ENCODE measurements around the gene COL19A1.
"Not testable (repeated sequence)": the region's sequence is repeated elsewhere in the genome, so short reads cannot be mapped to it uniquely, and the experiment has no call there.

COL19A1 gene

GRCh38 chr6:69900869-69901268, 34.5 kb downstream of the COL19A1 start:
- no peak for DNase-seq (ENCODE audit: low spot score)

GRCh38 chr6:69901361-69901760, 35.0 kb downstream of the COL19A1 start:
- DNase-seq (ENCODE audit: low spot score): no peak

- no peak for DNase-seq (ENCODE audit: low spot score)
These were observed 41.7 kb downstream of the COL19A1 start for GRCh38 chr6:69907981-69908498.

DNA sequence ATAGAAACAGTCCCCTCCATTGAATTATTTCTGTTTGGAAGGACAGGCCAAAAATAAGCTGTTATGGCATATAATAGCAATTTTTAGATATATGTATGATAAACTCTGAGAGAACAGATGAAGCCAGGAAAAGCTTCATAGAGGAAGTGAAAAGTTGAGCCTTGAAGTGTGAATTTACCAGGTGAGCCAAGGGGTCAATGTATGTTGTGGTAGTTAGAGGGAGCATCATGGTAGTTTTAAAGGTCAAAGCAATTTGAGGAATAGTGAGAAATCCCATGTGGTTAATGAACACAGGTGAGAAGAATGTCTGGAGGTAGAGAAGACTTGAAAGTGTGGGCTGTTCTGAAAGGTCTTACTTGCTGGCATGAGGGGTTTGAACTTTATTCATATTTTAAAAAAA, 47.0 kb downstream of the COL19A1 start:
- DNase-seq (ENCODE audit: low spot score): no peak

- DNase-seq (ENCODE audit: low spot score): no peak
These were observed 47.7 kb downstream of the COL19A1 start for GRCh38 chr6:69914015-69914485.

DNA sequence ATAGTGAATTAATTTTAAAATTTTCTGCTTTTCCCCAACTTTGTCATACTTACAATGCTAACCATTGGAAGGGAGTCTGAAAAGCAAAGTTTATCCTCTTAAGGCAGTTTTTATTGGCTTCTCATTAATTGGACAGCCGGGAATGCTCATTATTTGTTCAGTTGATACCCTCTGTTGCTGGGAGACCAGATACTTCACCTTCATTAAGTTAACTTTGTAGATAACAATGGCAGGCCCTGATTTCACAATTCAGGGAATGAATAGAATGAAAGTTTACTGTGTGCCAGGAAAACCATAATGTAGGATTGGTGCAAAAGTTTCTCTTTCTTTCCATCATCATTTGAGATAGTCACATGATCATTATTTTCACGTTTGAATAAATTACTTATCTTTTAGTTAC, 49.0 kb downstream of the COL19A1 start:
- no peak for DNase-seq (ENCODE audit: low spot score)

- no peak for DNase-seq (ENCODE audit: low spot score)
These were observed 51.5 kb downstream of the COL19A1 start for GRCh38 chr6:69917834-69918233.

- no peak for DNase-seq (ENCODE audit: low spot score)
These were observed 52.6 kb downstream of the COL19A1 start for GRCh38 chr6:69918813-69919475.

GRCh38 chr6:69921066-69921465, 54.7 kb downstream of the COL19A1 start:
- DNase-seq (ENCODE audit: low spot score): not testable (repeated sequence)

DNA sequence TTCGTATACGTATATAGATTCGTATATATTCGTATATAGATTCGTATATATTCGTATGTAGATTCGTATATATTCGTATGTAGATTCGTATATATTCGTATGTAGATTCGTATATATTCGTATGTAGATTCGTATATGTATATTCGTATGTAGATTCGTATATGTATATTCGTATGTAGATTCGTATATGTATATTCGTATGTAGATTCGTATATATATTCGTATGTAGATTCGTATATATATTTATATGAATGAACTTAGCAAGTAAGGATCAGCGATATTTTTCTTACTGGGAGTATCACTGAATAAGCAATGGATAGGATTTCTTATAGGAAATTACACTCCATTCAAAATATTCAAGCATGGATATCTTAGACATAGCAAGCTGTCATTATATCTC, 55.3 kb downstream of the COL19A1 start:
- DNase-seq (ENCODE audit: low spot score): not testable (repeated sequence)

- no peak for DNase-seq (ENCODE audit: low spot score)
These were observed 60.4 kb downstream of the COL19A1 start for GRCh38 chr6:69926745-69927144.

GRCh38 chr6:69933239-69933638, 66.9 kb downstream of the COL19A1 start:
- DNase-seq (ENCODE audit: low spot score): no peak

DNA sequence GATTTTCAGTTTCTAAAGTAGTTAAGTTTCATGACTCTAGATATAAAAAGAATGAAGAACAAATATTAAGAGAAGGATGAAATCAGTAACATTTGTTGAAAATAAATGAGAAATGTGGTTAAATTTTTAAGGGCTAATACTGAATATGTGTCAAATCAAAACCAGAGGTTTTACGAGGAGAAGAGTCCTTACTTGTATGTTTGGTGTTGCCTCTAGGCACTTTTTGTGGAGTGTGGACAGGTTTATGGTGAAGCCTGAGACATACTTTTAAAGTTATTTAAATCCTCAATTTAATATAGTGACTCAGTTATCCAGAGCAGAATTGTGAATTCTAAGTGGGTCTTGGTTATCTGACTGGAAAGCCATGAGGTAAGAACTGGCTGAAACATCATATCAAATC, 68.7 kb downstream of the COL19A1 start:
- DNase-seq (ENCODE audit: low spot score): no peak

- DNase-seq (ENCODE audit: low spot score): no peak
These were observed 70.5 kb downstream of the COL19A1 start for GRCh38 chr6:69936674-69937363.

GRCh38 chr6:69937402-69938136, 71.2 kb downstream of the COL19A1 start:
- no peak for DNase-seq (ENCODE audit: low spot score)

DNA sequence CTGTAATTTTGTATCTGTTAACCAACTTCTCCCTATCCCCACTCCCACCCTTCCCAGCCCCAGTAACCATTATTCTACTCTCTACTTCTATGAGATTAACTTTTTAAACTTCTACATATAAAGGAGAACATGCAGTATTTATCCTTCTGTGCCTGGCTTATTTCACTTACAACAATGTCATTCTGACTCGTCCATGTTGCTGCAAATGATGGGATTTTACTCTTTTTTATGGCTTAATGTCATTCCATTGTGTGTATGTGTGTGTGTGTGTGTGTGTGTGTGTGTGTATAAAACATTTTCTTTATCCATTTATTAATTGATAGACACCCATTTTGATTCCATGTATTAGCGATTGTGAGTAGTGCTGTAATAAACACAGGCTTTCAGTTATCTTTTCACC, 76.1 kb downstream of the COL19A1 start:
- DNase-seq (ENCODE audit: low spot score): no peak

- no peak for DNase-seq (ENCODE audit: low spot score)
These were observed 78.8 kb downstream of the COL19A1 start for GRCh38 chr6:69945192-69945591.

- DNase-seq (ENCODE audit: low spot score): no peak
These were observed 82.2 kb downstream of the COL19A1 start for GRCh38 chr6:69948479-69949114.

DNA sequence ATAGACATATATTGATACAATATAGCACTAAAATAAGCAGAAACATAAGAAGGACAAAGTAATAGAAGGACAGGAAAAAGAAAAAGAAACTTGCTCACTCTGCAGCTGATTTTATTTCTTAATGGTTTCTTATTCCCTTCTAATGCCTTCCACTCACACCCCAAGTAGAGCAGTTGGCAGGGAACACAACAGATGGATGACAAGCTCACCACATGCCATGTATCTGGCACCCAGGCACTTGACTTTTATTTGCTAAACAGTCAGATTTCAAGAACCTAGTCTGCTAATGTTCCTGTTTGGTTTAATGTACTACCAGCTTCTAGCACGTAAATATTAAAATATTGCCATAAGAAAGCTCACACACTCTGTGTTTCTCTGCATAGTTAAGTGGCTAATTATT, 87.1 kb downstream of the COL19A1 start:
- no peak for DNase-seq (ENCODE audit: low spot score)

GRCh38 chr6:69954733-69955132, 88.4 kb downstream of the COL19A1 start:
- DNase-seq (ENCODE audit: low spot score): no peak

DNA sequence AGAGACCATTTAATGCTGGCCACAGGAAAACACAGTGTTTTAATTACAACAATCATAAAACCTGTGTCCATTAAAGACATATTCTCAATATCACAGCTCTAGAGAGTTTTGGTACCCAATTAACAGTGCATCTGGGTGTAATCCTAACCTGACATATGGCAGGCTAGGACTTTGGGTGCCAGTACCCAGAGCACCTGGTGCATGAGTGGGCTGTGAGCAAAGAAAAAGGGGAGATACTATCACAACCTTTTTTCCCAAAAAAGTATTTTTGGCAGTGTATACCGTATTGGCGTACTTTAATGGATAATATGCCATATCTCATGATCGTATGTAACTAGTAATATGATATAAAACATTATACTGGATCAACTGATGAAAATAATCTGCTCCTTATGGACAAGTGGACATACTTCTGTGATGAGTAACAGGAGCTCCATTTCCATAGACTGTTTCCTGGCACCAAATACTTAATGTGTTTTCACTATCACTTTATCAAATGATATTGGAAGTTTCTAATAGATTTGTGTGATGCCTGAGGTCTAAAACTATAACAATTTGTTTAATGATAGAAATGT, 91.7 kb downstream of the COL19A1 start:
- no peak for DNase-seq (ENCODE audit: low spot score)

DNA sequence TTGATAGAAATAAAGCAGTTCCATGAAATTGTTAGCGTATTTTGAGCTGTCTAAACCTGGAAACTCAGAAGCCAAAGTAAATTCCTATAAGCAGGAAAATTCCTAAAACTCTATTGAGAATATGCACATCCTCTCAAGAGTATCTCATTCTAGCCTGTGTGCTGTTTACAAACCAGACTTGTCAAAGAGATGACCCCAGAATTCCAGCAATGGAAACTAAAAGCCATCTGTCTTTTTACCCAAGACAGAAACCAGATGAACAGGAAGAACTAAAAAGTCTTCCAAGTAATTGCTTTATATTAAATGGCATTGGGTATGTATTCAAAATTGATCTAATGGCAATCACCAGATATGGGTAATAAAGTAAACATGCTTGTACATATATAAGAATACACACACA, 92.6 kb downstream of the COL19A1 start:
- no peak for DNase-seq (ENCODE audit: low spot score)

Measured in germinal center (tissue), 1 donor.